LNCaP clone FGC (cell line): ENCODE data around the gene TBXA2R.

Experiments used
- DNase-seq: peaks from one replicate; pipeline ENCODE4 v3.0.0-alpha.2; 2011; ENCODE audit warnings: low read depth
- H3K4me3 ChIP-seq: 2 replicates; pipeline ENCODE4 v1.5.1; 2011; ENCODE audit warnings: mild to moderate bottlenecking, low read depth, low read length, control low read depth
- TF ChIP-seq, protein P1 (sequence below): IDR thresholded peaks from 2 replicates; pipeline ENCODE4 v1.5.1; 2012; ENCODE audit warnings: mild to moderate bottlenecking; ENCODE audit not compliant: control insufficient read depth, insufficient read depth; ENCODE audit errors: extremely low read depth

Gene TBXA2R

DNA sequence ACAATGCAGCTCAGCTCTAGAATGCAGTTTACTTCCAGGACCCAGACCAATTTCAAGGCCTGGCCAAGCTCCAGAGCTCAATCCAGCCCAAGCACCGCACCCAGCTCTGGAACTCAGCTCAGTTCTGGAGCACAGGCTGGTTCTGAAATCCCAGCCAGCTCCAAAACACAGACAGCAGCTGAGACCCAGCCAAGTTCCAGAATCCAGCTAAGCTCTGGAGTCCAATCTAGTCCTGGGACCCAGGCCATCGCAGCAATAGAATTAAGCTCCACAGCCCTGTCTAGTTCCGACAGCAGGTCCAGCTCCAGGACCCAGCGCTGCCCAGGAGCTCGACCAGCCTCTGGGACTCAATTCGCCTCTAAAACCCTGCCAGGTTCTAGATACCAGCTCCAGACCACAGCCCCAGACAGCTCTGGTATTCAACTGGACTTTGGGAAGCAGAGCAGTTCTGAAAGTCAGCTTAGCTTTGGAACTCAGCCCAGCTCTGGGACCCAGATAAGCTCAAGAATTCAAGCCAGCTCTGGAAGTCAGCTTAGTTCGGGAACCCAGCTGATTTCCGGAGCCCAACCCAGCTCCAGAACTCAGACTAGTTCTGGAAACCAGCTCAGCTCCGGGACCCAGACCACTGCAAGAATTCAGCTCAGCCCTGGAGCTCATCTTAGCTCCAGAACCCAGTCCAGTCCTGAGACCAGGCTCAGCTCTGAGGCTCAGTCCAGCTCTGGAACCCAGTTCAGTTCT is 14.6 kb downstream of the TBXA2R start:
- DNase-seq, result no peak
- H3K4me3 ChIP-seq, result no peak overlapping the region
- TF ChIP-seq, protein P1, sequence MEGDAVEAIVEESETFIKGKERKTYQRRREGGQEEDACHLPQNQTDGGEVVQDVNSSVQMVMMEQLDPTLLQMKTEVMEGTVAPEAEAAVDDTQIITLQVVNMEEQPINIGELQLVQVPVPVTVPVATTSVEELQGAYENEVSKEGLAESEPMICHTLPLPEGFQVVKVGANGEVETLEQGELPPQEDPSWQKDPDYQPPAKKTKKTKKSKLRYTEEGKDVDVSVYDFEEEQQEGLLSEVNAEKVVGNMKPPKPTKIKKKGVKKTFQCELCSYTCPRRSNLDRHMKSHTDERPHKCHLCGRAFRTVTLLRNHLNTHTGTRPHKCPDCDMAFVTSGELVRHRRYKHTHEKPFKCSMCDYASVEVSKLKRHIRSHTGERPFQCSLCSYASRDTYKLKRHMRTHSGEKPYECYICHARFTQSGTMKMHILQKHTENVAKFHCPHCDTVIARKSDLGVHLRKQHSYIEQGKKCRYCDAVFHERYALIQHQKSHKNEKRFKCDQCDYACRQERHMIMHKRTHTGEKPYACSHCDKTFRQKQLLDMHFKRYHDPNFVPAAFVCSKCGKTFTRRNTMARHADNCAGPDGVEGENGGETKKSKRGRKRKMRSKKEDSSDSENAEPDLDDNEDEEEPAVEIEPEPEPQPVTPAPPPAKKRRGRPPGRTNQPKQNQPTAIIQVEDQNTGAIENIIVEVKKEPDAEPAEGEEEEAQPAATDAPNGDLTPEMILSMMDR, result no peak

DNA sequence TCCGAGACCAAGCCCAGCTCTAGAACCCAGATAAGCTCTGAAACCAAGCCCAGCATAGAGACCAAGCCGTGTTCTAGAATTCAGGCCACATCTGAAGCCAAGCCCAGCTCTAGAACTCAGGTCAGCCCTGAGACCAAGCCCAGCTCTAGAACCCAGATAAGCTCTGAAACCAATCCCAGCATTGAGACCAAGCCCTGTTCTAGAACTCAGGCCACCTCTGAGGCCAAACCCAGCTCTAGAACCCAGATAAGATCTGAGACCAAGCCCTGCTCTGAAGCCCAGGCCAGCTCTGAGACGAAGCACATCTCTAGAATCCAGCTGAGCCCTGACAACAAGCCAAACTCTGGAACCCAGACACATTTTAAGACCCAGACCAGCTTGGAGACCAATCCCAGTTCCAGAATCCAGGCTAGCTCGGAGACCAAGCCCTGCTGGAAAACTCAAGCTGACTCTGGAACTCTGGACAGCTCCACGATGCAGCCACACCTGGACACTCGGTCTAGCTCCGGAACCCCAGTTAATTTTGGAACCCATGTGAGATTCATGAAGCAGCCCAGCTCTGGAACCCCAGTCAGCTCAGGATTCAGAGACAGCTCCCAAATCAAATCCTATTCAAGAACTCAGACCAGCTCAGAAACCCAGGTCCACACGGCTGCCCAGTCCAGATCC is 15.6 kb downstream of the TBXA2R start:
- no peak overlapping the region for H3K4me3 ChIP-seq
- DNase-seq, result no peak
- TF ChIP-seq, protein P1, result no peak

GRCh38 chr19:3589949-3590348 is 16.7 kb downstream of the TBXA2R start:
- TF ChIP-seq, protein P1, result no peak
- DNase-seq, result no peak
- no peak overlapping the region for H3K4me3 ChIP-seq

- TF ChIP-seq, protein P1, result no peak
- no peak for DNase-seq
- no peak overlapping the region for H3K4me3 ChIP-seq
These were observed 17.2 kb downstream of the TBXA2R start for GRCh38 chr19:3589439-3589838.

GRCh38 chr19:3586707-3587346 is 19.8 kb downstream of the TBXA2R start:
- H3K4me3 ChIP-seq, result no peak overlapping the region
- TF ChIP-seq, protein P1, result no peak
- no peak for DNase-seq

- TF ChIP-seq, protein P1, result 0 out of 2 replicates have a peak, but pooled peaks have one; percentile 16
- DNase-seq, result no peak
- no peak overlapping the region for H3K4me3 ChIP-seq
These were observed 20.5 kb downstream of the TBXA2R start for GRCh38 chr19:3586127-3586626.
